Liver (tissue), 9 donors: Measurements from ENCODE around the gene BTAF1. TPM values are rescaled to one million over a fixed set of nuclear protein-coding genes. Genes with fewer than 3 reads are reported as not detected.

Experiments
- DNase-seq: peaks from one replicate; pipeline ENCODE4 v3.0.0-alpha.2; 2017; ENCODE audit warnings: low spot score
- H3K27ac ChIP-seq, 2 donors: one replicate each; pipeline ENCODE4 v1.7.0; 2013; ENCODE audit warnings: inconsistent platforms in 2 of 2, low read length in 2 of 2, control low read depth in 1 of 2, low read depth in 1 of 2, mild to moderate bottlenecking in 1 of 2
- H3K27me3 ChIP-seq, 4 donors: one replicate each; pipeline versions ENCODE4 v1.6.1 to v1.7.0; 2013; ENCODE audit warnings: low read length in 3 of 4, inconsistent platforms in 1 of 4, mild to moderate bottlenecking in 1 of 4, moderate library complexity in 1 of 4; ENCODE audit not compliant: control insufficient read depth in 4 of 4, insufficient read depth in 4 of 4
- H3K36me3 ChIP-seq, 4 donors: one replicate each; pipeline versions ENCODE4 v1.6.1 to v1.7.0; 2013; ENCODE audit warnings: low read length in 3 of 4, mild to moderate bottlenecking in 3 of 4, low read depth in 1 of 4, moderate library complexity in 1 of 4; ENCODE audit not compliant: control insufficient read depth in 4 of 4, insufficient read depth in 3 of 4
- H3K4me1 ChIP-seq, 4 donors: one replicate each; pipeline versions ENCODE4 v1.6.1 to v1.7.0; 2013; ENCODE audit warnings: low read length in 3 of 4, mild to moderate bottlenecking in 3 of 4, moderate library complexity in 1 of 4; ENCODE audit not compliant: control insufficient read depth in 4 of 4, insufficient read depth in 4 of 4
- H3K4me3 ChIP-seq, 3 donors: one replicate each; pipeline versions ENCODE4 v1.6.1 to v1.7.0; 2013; ENCODE audit warnings: low read length in 3 of 3, control low read depth in 1 of 3, low read depth in 1 of 3, mild to moderate bottlenecking in 1 of 3
- H3K9ac ChIP-seq, 2 donors: one replicate each; pipeline ENCODE4 v1.7.0; 2013; ENCODE audit warnings: low read length in 2 of 2, mild to moderate bottlenecking in 2 of 2, moderate library complexity in 2 of 2, control low read depth in 1 of 2, low read depth in 1 of 2
- H3K9me3 ChIP-seq, 4 donors: one replicate each; pipeline versions ENCODE4 v1.6.1 to v1.7.0; 2013; ENCODE audit warnings: low read length in 3 of 4; ENCODE audit not compliant: control insufficient read depth in 4 of 4
- ATF3 ChIP-seq: IDR thresholded peaks from 2 replicates; pipeline ENCODE4 v1.6.1; 2016; ENCODE audit warnings: antibody characterized with exemption
- CTCF ChIP-seq: fragments of 150-350 bp; IDR thresholded peaks from 2 replicates; pipeline ENCODE4 v1.5.1; 2017; ENCODE audit warnings: improper control_type of control experiment, low read depth, low read length; ENCODE audit not compliant: missing input control
- EGR1 ChIP-seq, 2 donors: IDR thresholded peaks; 2 replicates each; pipeline ENCODE4 v1.6.1; 2016 to 2018; ENCODE audit warnings: antibody characterized with exemption in 2 of 2, low read depth in 2 of 2
- FOXA1 ChIP-seq: IDR thresholded peaks from 2 replicates; pipeline ENCODE4 v1.6.1; 2016; ENCODE audit warnings: antibody characterized with exemption
- FOXA2 ChIP-seq: IDR thresholded peaks from 2 replicates; pipeline ENCODE4 v1.6.1; 2016; ENCODE audit warnings: antibody characterized with exemption
- GABPA ChIP-seq, 2 donors: IDR thresholded peaks in 1 of 2; conservative IDR thresholded peaks in 1 of 2; 2 replicates each; pipeline ENCODE4 v1.6.1; 2016; ENCODE audit warnings: antibody characterized with exemption in 2 of 2, mild to moderate bottlenecking in 1 of 2, moderate library complexity in 1 of 2
- HNF4A ChIP-seq, 2 donors: conservative IDR thresholded peaks; 2 replicates each; pipeline ENCODE4 v1.6.1; 2016; ENCODE audit warnings: antibody characterized with exemption in 2 of 2, mild to moderate bottlenecking in 2 of 2
- HNF4G ChIP-seq: IDR thresholded peaks from 2 replicates; pipeline ENCODE4 v1.6.1; 2016; ENCODE audit warnings: antibody characterized with exemption
- JUND ChIP-seq, 2 donors: IDR thresholded peaks; 2 replicates each; pipeline ENCODE4 v1.6.1; 2016; ENCODE audit warnings: antibody characterized with exemption in 2 of 2
- MAX ChIP-seq: IDR thresholded peaks from 2 replicates; pipeline ENCODE4 v1.6.1; 2016; ENCODE audit warnings: antibody characterized with exemption
- NR2F2 ChIP-seq: IDR thresholded peaks from 2 replicates; pipeline ENCODE4 v1.6.1; 2016; ENCODE audit warnings: antibody characterized with exemption
- RAD21 ChIP-seq, 2 donors: IDR thresholded peaks; 2 replicates each; pipeline ENCODE4 v1.6.1; 2016; ENCODE audit warnings: antibody characterized with exemption in 2 of 2, mild to moderate bottlenecking in 2 of 2
- REST ChIP-seq: IDR thresholded peaks from 2 replicates; pipeline ENCODE4 v1.6.1; 2016; ENCODE audit warnings: antibody characterized with exemption, mild to moderate bottlenecking
- RXRA ChIP-seq, 2 donors: IDR thresholded peaks; 2 replicates each; pipeline ENCODE4 v1.6.1; 2017 to 2018; ENCODE audit warnings: antibody characterized with exemption in 2 of 2, mild to moderate bottlenecking in 1 of 2
- SP1 ChIP-seq: IDR thresholded peaks from 2 replicates; pipeline ENCODE4 v1.6.1; 2018; ENCODE audit warnings: antibody characterized with exemption, mild to moderate bottlenecking
- TAF1 ChIP-seq: conservative IDR thresholded peaks from 2 replicates; pipeline ENCODE4 v1.6.1; 2016; ENCODE audit warnings: antibody characterized with exemption, mild to moderate bottlenecking
- YY1 ChIP-seq: IDR thresholded peaks from 2 replicates; pipeline ENCODE4 v1.6.1; 2016; ENCODE audit warnings: antibody characterized with exemption, mild to moderate bottlenecking
- ZBTB33 ChIP-seq: IDR thresholded peaks from 2 replicates; pipeline ENCODE4 v1.6.1; 2016; ENCODE audit warnings: antibody characterized with exemption
- WGBS: extraction: QIAGEN DNeasy Blood & Tissue Kit; methylation state at CpG from one replicate; pipeline ENCODE4 v1.1.7; 2013; 5-methylcytosine and 5-hydroxymethylcytosine counted together
- polyA plus RNA-seq, 2 donors: library from polyadenylated mRNA; stranded (reverse) in 1 of 2; unstranded in 1 of 2; fragments of 200-250 nt in 1 of 2; fragments of >200 nt in 1 of 2; fragmentation: Nextera tagmentation in 1 of 2; extraction: Ambion mirVana in 1 of 2; gene quantifications; one replicate each; pipeline versions ENCODE4 v1.2.1 to v1.2.3, GENCODE V29; 2013 to 2015
- total RNA-seq, 2 donors: library from RNA; depleted of rRNA; stranded (reverse); fragments of >200 nt; gene quantifications; one replicate each; pipeline ENCODE4 v1.2.3, GENCODE V29; 2014
- donor health status: healthy.
- donor health status: healthy.
- donor health status: healthy.
- donor health status: healthy.
- donor health status: healthy.

BTAF1 gene
- total and polyA plus RNA-seq, 4 donors, result 5.9 to 49.6 (median 18.0) TPM

GRCh38 chr10:92010047-92010735 lies 86.6 kb downstream of the BTAF1 start:
- Histone ChIP-seq H3K4me1 (no peaks in the 10 kb centered on the region), H3K27ac (no peak overlapping the region), H3K4me3 (no peak overlapping the region), H3K9ac (no peak overlapping the region), H3K36me3 (peaks cover 0 to 41% (median 22%) of the 10 kb centered on the region in 4 donors), H3K9me3 (no peaks in the 10 kb centered on the region), H3K27me3 (no peaks in the 10 kb centered on the region)
- DNase-seq, result no peak
- TF ChIP-seq GABPA (IDR thresholded peaks at IDR 0.05 in 1 of 2, conservative IDR thresholded peaks at IDR 0.05 in 1 of 2) (no peak), EGR1 (IDR thresholded peaks at IDR 0.05; ENCODE audit: low read depth in 2 of 2) (no peak)

GRCh38 chr10:92011560-92012214 lies 88.1 kb downstream of the BTAF1 start:
- no peaks in the 10 kb centered on the region for H3K4me1 ChIP-seq
- DNase-seq, result no peak
- no peaks in the 10 kb centered on the region for H3K27me3 ChIP-seq
- no peak overlapping the region for H3K27ac ChIP-seq
- 95% methylated on average over 2 of the region's 2 CpGs for WGBS
- no peak overlapping the region for H3K9ac ChIP-seq
- TF ChIP-seq HNF4G (no peak), FOXA2 (no peak), ATF3 (no peak), ZBTB33 (no peak), RAD21 (IDR thresholded peaks at IDR 0.05) (no peak), JUND (IDR thresholded peaks at IDR 0.05) (no peak), NR2F2 (no peak), GABPA (IDR thresholded peaks at IDR 0.05 in 1 of 2, conservative IDR thresholded peaks at IDR 0.05 in 1 of 2) (no peak), SP1 (no peak), MAX (no peak), FOXA1 (no peak), RXRA (IDR thresholded peaks at IDR 0.05) (no peak), YY1 (no peak), REST (no peak), CTCF (no peak), HNF4A (conservative IDR thresholded peaks at IDR 0.05) (no peak), EGR1 (IDR thresholded peaks at IDR 0.05; ENCODE audit: low read depth in 2 of 2) (no peak), TAF1 (no peak)
- peaks cover 0 to 44% (median 21%) of the 10 kb centered on the region in 4 donors for H3K36me3 ChIP-seq
- no peak overlapping the region for H3K4me3 ChIP-seq
- H3K9me3 ChIP-seq, result no peaks in the 10 kb centered on the region
